HG03442 (cell line): ENCODE measurements around the gene COTL1.
A peak's percentile ranks its signal among the peaks of the same experiment; 100 is the strongest.

Experiments
- ATAC-seq: cut with Tn5 transposase; IDR thresholded peaks from one replicate; pipeline ENCODE4 v1.9.1; 2021; ENCODE audit warnings: mild to moderate bottlenecking, moderate library complexity; ENCODE audit not compliant: unreplicated experiment

The COTL1 gene

GRCh38 chr16:84617791-84618580, at the start of gene COTL1:
Gene COTL1 (minus strand): TSS chr16:84618078. CDS start chr16:84617914, 164 bp downstream.
- peak; percentile 72 for ATAC-seq

- ATAC-seq: no peak
Measured at GRCh38 chr16:84665843-84666242, 48.0 kb upstream of the COTL1 start.

GRCh38 chr16:84665359-84665758, 47.5 kb upstream of the COTL1 start:
- no peak for ATAC-seq

- peak; percentile 74 for ATAC-seq
Measured at GRCh38 chr16:84663433-84664101, 45.7 kb upstream of the COTL1 start.

- no peak for ATAC-seq
Measured at GRCh38 chr16:84662471-84662870, 44.6 kb upstream of the COTL1 start.

- ATAC-seq: no peak
Measured at GRCh38 chr16:84661418-84662060, 43.7 kb upstream of the COTL1 start.

GRCh38 chr16:84660973-84661372, 43.1 kb upstream of the COTL1 start:
- ATAC-seq: no peak

GRCh38 chr16:84659656-84660300, 41.9 kb upstream of the COTL1 start:
- no peak for ATAC-seq

- no peak for ATAC-seq
Measured at GRCh38 chr16:84658690-84659089, 40.8 kb upstream of the COTL1 start.

- no peak for ATAC-seq
Measured at GRCh38 chr16:84657229-84657837, 39.5 kb upstream of the COTL1 start.

GRCh38 chr16:84656649-84657048, 38.8 kb upstream of the COTL1 start:
- no peak for ATAC-seq

- ATAC-seq: no peak
Measured at GRCh38 chr16:84654998-84655397, 37.1 kb upstream of the COTL1 start.

GRCh38 chr16:84654238-84654637, 36.4 kb upstream of the COTL1 start:
- ATAC-seq: no peak

GRCh38 chr16:84652566-84652965, 34.7 kb upstream of the COTL1 start:
- no peak for ATAC-seq

GRCh38 chr16:84650062-84650991, 32.4 kb upstream of the COTL1 start:
- ATAC-seq: no peak

GRCh38 chr16:84649511-84649861, 31.6 kb upstream of the COTL1 start:
- ATAC-seq: no peak

GRCh38 chr16:84648595-84649510, 31.0 kb upstream of the COTL1 start:
- ATAC-seq: peak; percentile 71

GRCh38 chr16:84647828-84648594, 30.1 kb upstream of the COTL1 start, which contains the start of gene KLHL36:
Gene KLHL36 (plus strand): TSS chr16:84648511. CDS start chr16:84650868, 2,357 bp downstream.
- ATAC-seq: peak; percentile 79
